HEK293T (cell line): ENCODE results near the gene NOTCH3.

Experiments used
- BHLHE40 ChIP-seq: fragments of 450-650 bp; IDR thresholded peaks from 2 replicates; pipeline ENCODE4 v1.6.1; 2016; ENCODE audit warnings: mild to moderate bottlenecking, moderate library complexity, borderline replicate concordance
- CTBP1 ChIP-seq: fragments of 450-650 bp; IDR thresholded peaks from 2 replicates; pipeline ENCODE4 v1.6.1; 2016; ENCODE audit warnings: borderline replicate concordance
- FOXM1 ChIP-seq: fragments of 450-650 bp; IDR thresholded peaks from 2 replicates; pipeline ENCODE4 v1.6.1; 2017; ENCODE audit warnings: mild to moderate bottlenecking, borderline replicate concordance
- L3MBTL2 ChIP-seq: fragments of 450-650 bp; conservative IDR thresholded peaks from 2 replicates; pipeline ENCODE4 v1.6.1; 2016; ENCODE audit warnings: mild to moderate bottlenecking
- SP1 ChIP-seq: fragments of 450-650 bp; IDR thresholded peaks from 2 replicates; pipeline ENCODE4 v1.6.1; 2017
- SUZ12 ChIP-seq: fragments of 450-650 bp; IDR thresholded peaks from 2 replicates; pipeline ENCODE4 v1.6.1; 2016; ENCODE audit warnings: mild to moderate bottlenecking
- TARDBP ChIP-seq: fragments of 450-650 bp; IDR thresholded peaks from 2 replicates; pipeline ENCODE4 v1.6.1; 2016
- TF ChIP-seq, protein P1 (sequence below): fragments of 450-650 bp; IDR thresholded peaks from 2 replicates; pipeline ENCODE4 v1.6.1; 2016

DNA sequence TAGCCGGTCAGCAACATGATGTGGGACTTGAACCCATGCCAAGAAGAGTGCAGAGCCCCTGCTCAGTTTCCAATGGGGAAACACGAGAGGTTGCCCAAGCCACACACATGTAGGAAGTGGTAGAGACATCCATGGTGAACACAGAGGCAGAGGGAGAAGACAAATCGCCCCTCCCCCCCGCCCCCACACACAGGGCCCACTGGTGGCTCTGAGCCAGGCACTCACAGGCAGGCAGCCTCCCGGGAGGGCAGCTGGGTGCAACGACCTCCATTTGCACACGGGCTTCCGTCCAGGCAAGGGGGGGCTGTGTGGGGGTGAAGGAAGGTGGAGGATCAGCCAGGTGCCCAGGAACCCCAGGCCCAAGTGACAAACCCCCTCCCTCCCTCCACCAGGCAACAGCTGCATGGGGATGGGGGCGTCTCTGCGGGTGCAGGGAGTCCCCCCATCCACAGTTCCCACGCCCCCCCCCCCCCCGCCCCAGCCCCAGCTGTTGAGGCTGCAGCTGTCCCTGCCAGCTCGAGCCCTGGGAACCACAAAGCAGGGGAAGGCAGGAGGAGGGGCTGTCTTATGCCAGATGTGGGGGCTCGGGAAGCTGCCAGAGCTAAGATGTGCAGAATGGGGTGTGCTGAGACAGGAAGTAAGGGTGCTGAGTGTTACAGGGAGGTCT is 3.4 kb downstream of the NOTCH3 start:
- TF ChIP-seq BHLHE40 (no peak), CTBP1 (no peak), SUZ12 (no peak), L3MBTL2 (no peak), SP1 (no peak), FOXM1 (no peak), TARDBP (no peak)
- TF ChIP-seq, protein P1, sequence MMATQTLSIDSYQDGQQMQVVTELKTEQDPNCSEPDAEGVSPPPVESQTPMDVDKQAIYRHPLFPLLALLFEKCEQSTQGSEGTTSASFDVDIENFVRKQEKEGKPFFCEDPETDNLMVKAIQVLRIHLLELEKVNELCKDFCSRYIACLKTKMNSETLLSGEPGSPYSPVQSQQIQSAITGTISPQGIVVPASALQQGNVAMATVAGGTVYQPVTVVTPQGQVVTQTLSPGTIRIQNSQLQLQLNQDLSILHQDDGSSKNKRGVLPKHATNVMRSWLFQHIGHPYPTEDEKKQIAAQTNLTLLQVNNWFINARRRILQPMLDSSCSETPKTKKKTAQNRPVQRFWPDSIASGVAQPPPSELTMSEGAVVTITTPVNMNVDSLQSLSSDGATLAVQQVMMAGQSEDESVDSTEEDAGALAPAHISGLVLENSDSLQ, result no peak
